Stimulated activated CD8-positive, alpha-beta memory T cell treated with anti-CD3 and anti-CD28 coated beads, Interleukin-15, amount 100 ng/mL, for 48 hours (primary cell): ENCODE results near the gene NRXN3.

Experiments used
- DNase-seq, 2 donors: peaks; one replicate each; pipeline ENCODE4 v3.0.0-alpha.2; 2020; ENCODE audit warnings: low read depth in 2 of 2

Gene NRXN3

GRCh38 chr14:78709795-78710557, 539.8 kb downstream of the NRXN3 start:
- no peak for DNase-seq

- no peak for DNase-seq
Observed at GRCh38 chr14:78710963-78711362, 540.8 kb downstream of the NRXN3 start.

GRCh38 chr14:78713716-78714115, 543.5 kb downstream of the NRXN3 start:
- no peak for DNase-seq

- DNase-seq = no peak
Observed at GRCh38 chr14:78714711-78715110, 544.5 kb downstream of the NRXN3 start.

- no peak for DNase-seq
Observed at GRCh38 chr14:78721756-78722480, 551.7 kb downstream of the NRXN3 start.

- DNase-seq = no peak
Observed at GRCh38 chr14:78725086-78725485, 554.9 kb downstream of the NRXN3 start.

GRCh38 chr14:78737116-78737515, 566.9 kb downstream of the NRXN3 start:
- DNase-seq = no peak

GRCh38 chr14:78737601-78738000, 567.4 kb downstream of the NRXN3 start:
- DNase-seq = no peak

GRCh38 chr14:78746086-78746595, 576.0 kb downstream of the NRXN3 start:
- no peak for DNase-seq

- DNase-seq = no peak
Observed at GRCh38 chr14:78747813-78748212, 577.6 kb downstream of the NRXN3 start.

GRCh38 chr14:78752518-78753188, 582.5 kb downstream of the NRXN3 start:
- no peak for DNase-seq

GRCh38 chr14:78754059-78754458, 583.9 kb downstream of the NRXN3 start:
- DNase-seq = no peak

- no peak for DNase-seq
Observed at GRCh38 chr14:78758333-78758732, 588.2 kb downstream of the NRXN3 start.

GRCh38 chr14:78762331-78762730, 592.2 kb downstream of the NRXN3 start:
- no peak for DNase-seq

- DNase-seq = no peak
Observed at GRCh38 chr14:78763746-78764145, 593.6 kb downstream of the NRXN3 start.

- no peak for DNase-seq
Observed at GRCh38 chr14:78764240-78764639, 594.1 kb downstream of the NRXN3 start.

GRCh38 chr14:78764645-78765044, 594.5 kb downstream of the NRXN3 start:
- DNase-seq = no peak

GRCh38 chr14:78767436-78767835, 597.3 kb downstream of the NRXN3 start:
- no peak for DNase-seq

GRCh38 chr14:78782551-78782950, 612.4 kb downstream of the NRXN3 start:
- no peak for DNase-seq

GRCh38 chr14:78785265-78785664, 615.1 kb downstream of the NRXN3 start:
- DNase-seq = no peak

- DNase-seq = no peak
Observed at GRCh38 chr14:78788467-78789360, 618.5 kb downstream of the NRXN3 start.
